Small intestine (tissue), 7 donors: ENCODE measurements around the gene SNAI3. TPM values are rescaled to one million over a fixed set of nuclear protein-coding genes. Genes with fewer than 3 reads are reported as not detected.

Experiments used
- DNase-seq, 2 donors: peaks; one replicate each; pipeline versions ENCODE4 v3.0.0 to v3.0.0-alpha.2; 2013
- FAIRE-seq: peaks from 2 replicates; lab custom pipeline; 2012; peaks lifted over from hg19 to GRCh38; lab: Jason Lieb, UNC
- H3K27ac ChIP-seq, 3 donors: one replicate each; pipeline ENCODE4 v1.5.1; 2013; ENCODE audit warnings: low read length in 2 of 3, mild to moderate bottlenecking in 2 of 3, control low read depth in 1 of 3, inconsistent platforms in 1 of 3, low read depth in 1 of 3, moderate library complexity in 1 of 3
- H3K27me3 ChIP-seq, 3 donors: one replicate each; pipeline ENCODE4 v1.6.1; 2013; ENCODE audit warnings: low read length in 3 of 3, inconsistent platforms in 1 of 3; ENCODE audit not compliant: control insufficient read depth in 3 of 3, insufficient read depth in 3 of 3
- H3K36me3 ChIP-seq, 3 donors: one replicate each; pipeline ENCODE4 v1.6.1; 2013; ENCODE audit warnings: low read length in 3 of 3, inconsistent platforms in 1 of 3, low read depth in 1 of 3, mild to moderate bottlenecking in 1 of 3, moderate library complexity in 1 of 3; ENCODE audit not compliant: control insufficient read depth in 3 of 3, insufficient read depth in 2 of 3
- H3K4me1 ChIP-seq, 3 donors: one replicate each; pipeline ENCODE4 v1.6.1; 2013; ENCODE audit warnings: low read length in 2 of 3, inconsistent platforms in 1 of 3, low read depth in 1 of 3, mild to moderate bottlenecking in 1 of 3, moderate library complexity in 1 of 3; ENCODE audit not compliant: control insufficient read depth in 3 of 3, insufficient read depth in 2 of 3
- H3K4me3 ChIP-seq, 3 donors: one replicate each; pipeline ENCODE4 v1.5.1; 2013; ENCODE audit warnings: low read length in 3 of 3, control low read depth in 1 of 3, inconsistent platforms in 1 of 3, low read depth in 1 of 3, mild to moderate bottlenecking in 1 of 3, moderate library complexity in 1 of 3
- H3K9me3 ChIP-seq, 2 donors: one replicate each; pipeline ENCODE4 v1.6.1; 2013; ENCODE audit warnings: low read depth in 1 of 2, low read length in 1 of 2; ENCODE audit not compliant: control insufficient read depth in 2 of 2, insufficient read depth in 1 of 2
- WGBS, 3 donors: extraction: QIAGEN DNeasy Blood & Tissue Kit; methylation state at CpG; one replicate each; pipeline ENCODE4 v1.1.7; 2013; 5-methylcytosine and 5-hydroxymethylcytosine counted together
- polyA plus RNA-seq, 4 donors: library from polyadenylated mRNA; stranded (reverse) in 3 of 4; unstranded in 1 of 4; fragments of 200-250 nt in 3 of 4; fragments of 120-200 nt in 1 of 4; gene quantifications; one replicate each; pipeline versions ENCODE4 v1.2.1 to v1.2.3, GENCODE V29; 2013
- donor health status: healthy with polysubstance abuse.
- donor health status: control.
- donor health status: control.
- donor health status: Bipolar disorder and iron deficiency.
- donor health status: healthy.

SNAI3 gene
- polyA plus RNA-seq, 4 donors = 0.45 to 3.2 (median 0.86) TPM

DNA sequence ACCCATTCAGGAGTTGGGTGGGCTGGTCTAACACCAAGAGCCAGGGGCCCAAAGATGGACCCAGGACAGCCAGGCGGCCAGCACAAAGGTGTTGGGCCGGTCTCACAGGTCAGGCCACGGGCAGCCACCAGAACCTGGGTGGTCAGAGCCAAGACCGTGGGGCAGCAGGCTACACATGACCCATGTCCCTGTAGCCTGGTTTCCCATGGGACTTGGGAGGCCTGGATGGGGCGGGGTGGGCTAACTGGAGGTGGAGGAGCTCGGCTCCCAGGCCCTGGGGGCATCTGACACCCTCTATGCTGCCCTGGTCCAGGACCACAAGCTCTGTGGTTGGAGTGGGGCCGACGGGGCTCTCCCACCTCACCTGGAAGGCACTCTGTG is 37.2 kb upstream of the SNAI3 start:
- no peak for DNase-seq
- FAIRE-seq = no peak
- Histone ChIP-seq H3K27ac (no peak overlapping the region), H3K36me3 (peaks cover 8 to 94% (median 33%) of the 10 kb centered on the region in 3 donors), H3K27me3 (no peaks in the 10 kb centered on the region), H3K9me3 (no peaks in the 10 kb centered on the region), H3K4me3 (no peak overlapping the region), H3K4me1 (no peaks in the 10 kb centered on the region)
- 87 to 94% (median 91%) methylated on average over 7 to 8 of the region's 8 CpGs for WGBS, 3 donors

DNA sequence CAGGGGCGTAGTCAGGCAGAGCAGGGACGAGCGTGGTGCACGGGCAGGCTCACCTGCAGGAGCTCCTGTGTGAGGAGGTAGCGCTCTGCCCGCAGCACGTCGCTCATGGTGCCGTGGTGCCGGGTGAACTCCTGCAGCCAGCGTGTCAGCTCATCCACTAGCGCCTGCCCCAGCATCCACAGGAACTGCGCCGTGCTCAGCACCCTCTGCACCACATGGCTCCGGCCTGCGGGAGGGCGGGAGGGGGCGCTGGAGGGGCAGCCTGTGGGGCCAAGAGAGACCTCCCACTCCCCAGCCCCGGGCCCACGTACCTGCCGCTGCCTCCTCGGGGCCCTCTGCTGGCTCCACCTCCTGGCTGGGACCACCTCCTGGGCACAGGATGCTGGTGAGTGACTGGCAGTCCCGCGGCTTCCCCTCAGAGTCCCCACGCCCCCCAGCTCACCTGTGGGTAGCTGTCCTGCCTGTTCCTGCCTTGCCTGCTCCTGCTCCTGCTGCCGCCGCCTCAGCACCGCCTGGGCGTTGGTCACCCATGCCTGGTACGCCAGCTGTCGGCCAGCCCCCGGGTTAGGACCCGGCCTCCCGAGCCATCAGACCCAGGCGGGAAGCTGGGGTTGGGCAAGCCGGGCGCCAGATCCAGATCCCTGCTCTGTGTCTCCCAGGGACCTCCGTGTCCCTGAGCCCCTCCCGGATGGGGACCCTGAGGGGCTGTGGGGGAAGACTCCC is 36.6 kb upstream of the SNAI3 start:
- H3K9me3 ChIP-seq = no peaks in the 10 kb centered on the region
- DNase-seq = no peak
- no peak for FAIRE-seq
- no peak overlapping the region for H3K27ac ChIP-seq
- no peaks in the 10 kb centered on the region for H3K4me1 ChIP-seq
- WGBS, 3 donors = 94 to 96% (median 96%) methylated on average over 33 to 39 of the region's 39 CpGs
- peaks cover 8 to 97% (median 33%) of the 10 kb centered on the region in 3 donors for H3K36me3 ChIP-seq
- no peak overlapping the region for H3K4me3 ChIP-seq
- H3K27me3 ChIP-seq = no peaks in the 10 kb centered on the region

DNA sequence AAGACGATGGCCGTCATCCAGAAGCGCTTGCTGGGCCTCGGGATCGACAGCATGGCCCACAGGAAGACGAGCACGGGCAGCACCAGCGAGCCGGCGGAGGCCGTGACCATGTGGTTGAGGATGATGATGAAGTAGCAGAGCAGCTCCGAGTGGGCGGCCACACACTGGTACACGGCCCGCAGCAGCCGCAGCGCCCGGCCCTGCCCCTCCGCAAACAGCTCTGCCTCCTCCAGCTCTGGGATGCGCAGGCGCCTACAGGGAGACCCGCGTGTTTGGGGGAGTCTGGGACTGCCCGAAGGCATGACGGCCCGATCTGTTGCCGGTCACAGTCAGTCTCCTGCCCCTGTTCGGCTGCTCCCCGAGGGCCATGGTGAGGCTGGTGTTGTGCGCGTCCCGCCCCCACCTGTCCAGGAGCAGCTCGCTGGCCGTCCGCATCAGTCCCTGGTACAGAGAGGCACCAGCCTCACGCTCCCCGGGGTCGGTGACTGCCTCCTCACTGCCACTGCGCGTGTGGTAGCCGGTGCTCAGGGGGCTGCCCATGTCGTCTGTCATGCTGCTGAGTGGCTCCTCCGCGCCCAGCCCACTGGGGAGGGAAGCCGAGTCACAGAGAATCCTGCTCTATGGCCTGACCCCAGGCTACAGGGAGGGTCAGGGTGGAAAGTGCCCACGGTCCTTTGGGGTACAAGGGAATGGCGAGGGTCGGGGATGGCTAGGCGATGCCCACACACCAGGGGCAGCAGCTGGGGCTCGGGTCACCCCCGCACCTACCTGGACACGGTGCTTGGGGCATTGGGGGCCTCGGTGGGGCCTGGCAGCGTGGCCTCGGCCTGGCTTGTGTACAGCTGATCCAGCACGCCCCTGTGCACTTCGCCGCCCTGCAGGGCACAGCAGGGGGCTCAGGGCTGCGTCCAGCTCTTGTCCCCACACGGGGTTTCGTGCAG is 35.8 kb upstream of the SNAI3 start:
- H3K27me3 ChIP-seq = no peaks in the 10 kb centered on the region
- WGBS, 3 donors = 95 to 98% (median 96%) methylated on average over 57 to 61 of the region's 61 CpGs
- FAIRE-seq (no peak), DNase-seq (no peak)
- H3K4me1 ChIP-seq = no peaks in the 10 kb centered on the region
- peaks cover 10 to 95% (median 30%) of the 10 kb centered on the region in 3 donors for H3K36me3 ChIP-seq
- H3K9me3 ChIP-seq = no peaks in the 10 kb centered on the region
- no peak overlapping the region for H3K27ac ChIP-seq
- H3K4me3 ChIP-seq = no peak overlapping the region

DNA sequence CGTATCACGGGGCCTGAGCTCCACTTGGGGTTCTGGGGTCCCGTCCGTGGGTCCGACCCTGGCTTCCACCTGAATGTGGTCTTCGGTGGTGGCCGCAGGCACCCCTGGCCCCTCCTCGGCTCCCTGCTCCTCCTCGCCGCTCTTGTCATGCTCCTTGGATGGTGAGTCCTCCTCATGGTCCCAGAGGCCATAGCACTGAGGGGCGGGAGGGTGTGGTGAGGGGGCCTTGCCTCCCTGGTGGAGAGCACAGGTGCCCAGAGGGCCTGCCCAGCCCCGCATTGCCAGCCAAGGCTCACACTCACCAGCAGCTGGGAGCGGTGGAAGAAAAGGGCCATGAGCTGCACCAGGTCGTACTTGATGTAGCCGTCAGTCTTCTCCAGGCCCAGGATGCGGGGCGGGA is 34.9 kb upstream of the SNAI3 start:
- FAIRE-seq (no peak), DNase-seq (no peak)
- Histone ChIP-seq H3K27ac (no peak overlapping the region), H3K4me3 (no peak overlapping the region), H3K36me3 (peaks cover 12 to 95% (median 27%) of the 10 kb centered on the region in 3 donors), H3K4me1 (no peaks in the 10 kb centered on the region), H3K27me3 (no peaks in the 10 kb centered on the region), H3K9me3 (no peaks in the 10 kb centered on the region)
- WGBS, 3 donors = 95 to 97% (median 96%) methylated on average over 15 to 17 of the region's 17 CpGs

DNA sequence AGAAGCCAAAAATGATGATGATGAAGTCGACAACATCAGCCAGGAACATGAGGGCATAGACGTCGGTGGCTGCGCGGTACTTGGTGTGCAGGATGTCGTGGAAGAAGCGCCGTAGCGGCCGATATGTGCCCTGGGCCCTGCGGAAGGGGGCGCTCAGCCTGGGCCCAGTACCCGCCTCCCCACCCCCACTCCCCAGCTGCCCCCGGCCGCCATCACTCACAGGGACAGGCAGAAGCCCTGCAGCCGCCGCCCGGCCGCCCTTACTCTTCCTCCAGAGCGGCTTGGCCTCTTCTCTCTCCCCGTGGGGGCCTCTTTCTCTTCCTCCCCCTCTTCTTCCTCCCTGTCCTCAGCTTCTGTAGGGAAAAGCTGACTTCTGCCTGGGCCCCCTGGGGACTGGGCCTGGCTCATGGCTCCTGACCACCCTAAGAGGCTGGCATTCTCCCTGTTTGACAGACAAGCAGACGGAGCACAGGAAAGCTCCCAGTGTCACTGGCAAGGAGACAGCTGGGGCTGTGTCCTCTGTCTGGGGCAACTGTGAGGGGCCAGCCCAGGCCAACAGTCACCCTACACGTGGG is 34.2 kb upstream of the SNAI3 start:
- DNase-seq (no peak), FAIRE-seq (no peak)
- H3K4me1 ChIP-seq = no peaks in the 10 kb centered on the region
- no peaks in the 10 kb centered on the region for H3K27me3 ChIP-seq
- H3K4me3 ChIP-seq = no peak overlapping the region
- no peaks in the 10 kb centered on the region for H3K9me3 ChIP-seq
- 92 to 96% (median 92%) methylated on average over 19 to 23 of the region's 23 CpGs for WGBS, 3 donors
- peaks cover 12 to 95% (median 28%) of the 10 kb centered on the region in 3 donors for H3K36me3 ChIP-seq
- H3K27ac ChIP-seq = no peak overlapping the region

DNA sequence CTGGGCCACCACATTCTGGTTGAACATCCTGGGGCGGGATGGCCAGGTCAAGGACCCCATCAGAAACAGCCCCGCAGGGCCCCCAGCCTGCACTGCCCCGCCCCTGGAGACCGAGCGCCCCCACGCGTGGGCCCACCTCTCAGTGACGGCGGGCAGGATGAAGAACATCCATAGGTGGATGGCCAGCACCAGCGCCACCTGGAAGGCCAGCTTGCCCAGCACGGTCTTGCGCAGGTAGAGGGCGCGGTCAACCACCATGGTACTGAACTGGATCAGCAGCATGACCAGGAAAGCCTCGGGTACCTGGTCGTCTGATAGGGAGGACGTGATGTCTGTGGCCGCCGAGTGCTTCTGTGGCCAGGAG is 33.6 kb upstream of the SNAI3 start:
- DNase-seq (no peak), FAIRE-seq (no peak)
- H3K4me1 ChIP-seq = no peaks in the 10 kb centered on the region
- no peak overlapping the region for H3K4me3 ChIP-seq
- WGBS, 3 donors = 94 to 98% (median 95%) methylated on average over 16 to 19 of the region's 19 CpGs
- no peaks in the 10 kb centered on the region for H3K9me3 ChIP-seq
- no peak overlapping the region for H3K27ac ChIP-seq
- H3K36me3 ChIP-seq = peaks cover 12 to 95% (median 26%) of the 10 kb centered on the region in 3 donors
- no peaks in the 10 kb centered on the region for H3K27me3 ChIP-seq

DNA sequence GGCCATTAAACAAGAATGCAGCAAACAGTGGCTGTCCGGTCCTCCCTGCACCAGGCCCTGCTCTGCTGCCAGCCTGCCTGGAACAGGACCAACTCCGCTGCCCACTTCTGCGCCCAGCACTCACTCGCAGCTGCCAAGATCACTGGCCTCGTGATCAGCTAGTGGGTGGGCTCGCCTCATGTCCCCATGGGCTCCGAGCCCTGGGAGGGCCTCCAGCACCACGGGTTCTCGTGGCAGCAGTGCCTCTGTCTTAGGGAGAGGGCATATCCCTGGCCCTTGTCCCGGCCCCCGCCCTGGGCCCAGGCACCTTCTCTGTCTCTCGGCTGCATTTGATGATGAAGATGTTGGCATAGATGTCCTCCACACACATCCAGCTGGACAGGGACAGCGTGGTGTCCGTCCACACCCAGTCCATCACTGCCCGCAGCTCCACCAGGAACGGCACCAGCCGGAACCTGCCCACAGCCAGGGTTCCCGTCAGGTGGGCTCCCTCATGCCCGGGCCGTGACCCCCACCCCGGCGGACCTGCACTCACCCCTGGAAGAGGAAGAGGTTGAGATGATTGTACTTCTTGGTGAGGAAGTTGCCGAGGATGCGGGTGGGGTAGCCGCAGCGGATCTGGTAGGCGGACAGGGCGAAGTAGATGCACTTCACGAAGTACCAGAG is 33.1 kb upstream of the SNAI3 start:
- 92 to 94% (median 94%) methylated on average over 28 to 29 of the region's 29 CpGs for WGBS, 3 donors
- DNase-seq (no peak), FAIRE-seq (no peak)
- Histone ChIP-seq H3K4me3 (no peak overlapping the region), H3K4me1 (no peaks in the 10 kb centered on the region), H3K27ac (no peak overlapping the region), H3K36me3 (peaks cover 12 to 95% (median 26%) of the 10 kb centered on the region in 3 donors), H3K27me3 (no peaks in the 10 kb centered on the region), H3K9me3 (no peaks in the 10 kb centered on the region)

DNA sequence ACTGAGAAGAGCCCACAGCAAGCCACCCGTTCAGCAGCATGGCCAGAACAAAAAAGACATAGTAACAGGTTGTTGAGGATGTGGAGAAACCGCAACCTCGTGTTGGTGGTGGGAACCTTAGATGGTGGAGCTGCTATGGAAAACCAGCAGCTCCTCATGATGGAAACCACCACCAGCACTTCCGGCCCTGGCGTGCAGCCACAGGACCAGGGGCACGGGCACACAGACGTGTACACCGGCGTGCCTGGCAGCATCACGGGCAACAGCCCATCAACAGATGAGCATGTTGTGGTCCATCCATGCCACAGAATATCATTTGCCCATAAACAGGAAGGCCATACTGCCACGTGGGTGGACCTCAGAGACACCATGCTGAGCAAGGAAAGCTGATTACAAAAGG is 31.9 kb upstream of the SNAI3 start:
- no peak for DNase-seq
- peaks cover 14 to 97% (median 23%) of the 10 kb centered on the region in 3 donors for H3K36me3 ChIP-seq
- 89 to 91% (median 90%) methylated on average over 11 of the region's 11 CpGs for WGBS, 3 donors
- no peaks in the 10 kb centered on the region for H3K9me3 ChIP-seq
- no peak overlapping the region for H3K4me3 ChIP-seq
- H3K4me1 ChIP-seq = no peaks in the 10 kb centered on the region
- no peak for FAIRE-seq
- no peaks in the 10 kb centered on the region for H3K27me3 ChIP-seq
- H3K27ac ChIP-seq = no peak overlapping the region
